Activated T-helper 2 cell treated with anti-CD3 and anti-CD28 coated beads, Interferon-gamma antibody, Interleukin-2, Interleukin-4, amounts not matched to agents 10 μg/mL and 5 μg/mL and 100 μg/mL, durations not matched to agents 14 hours and 24 hours and 36 hours (primary cell): ENCODE data around the gene AKR1A1. TPM values are rescaled to one million over a fixed set of nuclear protein-coding genes. Genes with fewer than 3 reads are reported as not detected.
"Not testable (repeated sequence)": the region's sequence is repeated elsewhere in the genome, so short reads cannot be mapped to it uniquely, and the experiment has no call there.

ENCODE experiments used
- DNase-seq: peaks from one replicate; pipeline ENCODE4 v3.0.0; 2021; ENCODE audit warnings: low spot score
- H3K27ac Mint-ChIP-seq: one replicate; pipeline ENCODE4 v1.8.0; 2021; ENCODE audit warnings: mixed read lengths
- H3K27me3 Mint-ChIP-seq: one replicate; pipeline ENCODE4 v1.8.0; 2021; ENCODE audit warnings: low read depth, mixed read lengths
- H3K36me3 Mint-ChIP-seq: one replicate; pipeline ENCODE4 v1.8.0; 2021; ENCODE audit warnings: low read depth, mixed read lengths
- H3K4me1 Mint-ChIP-seq: one replicate; pipeline ENCODE4 v1.8.0; 2021; ENCODE audit warnings: low read depth, mixed read lengths
- H3K4me3 Mint-ChIP-seq: one replicate; pipeline ENCODE4 v1.8.0; 2021; ENCODE audit warnings: low read depth, mild to moderate bottlenecking, moderate library complexity, mixed read lengths
- H3K9me3 Mint-ChIP-seq: one replicate; pipeline ENCODE4 v1.8.0; 2021; ENCODE audit warnings: mixed read lengths
- intact Hi-C: fragments of 100-400 bp; cut with micrococcal nuclease; formaldehyde crosslinking; loops from one replicate; pipeline ENCODE4 v1.15.1; 2023
- total RNA-seq: library from RNA; stranded (reverse); gene quantifications from 2 replicates; pipeline ENCODE4 v1.2.3, GENCODE V29; 2022

AKR1A1 gene
- total RNA-seq, 1 donor from 2014 or later, result 210 TPM

DNA sequence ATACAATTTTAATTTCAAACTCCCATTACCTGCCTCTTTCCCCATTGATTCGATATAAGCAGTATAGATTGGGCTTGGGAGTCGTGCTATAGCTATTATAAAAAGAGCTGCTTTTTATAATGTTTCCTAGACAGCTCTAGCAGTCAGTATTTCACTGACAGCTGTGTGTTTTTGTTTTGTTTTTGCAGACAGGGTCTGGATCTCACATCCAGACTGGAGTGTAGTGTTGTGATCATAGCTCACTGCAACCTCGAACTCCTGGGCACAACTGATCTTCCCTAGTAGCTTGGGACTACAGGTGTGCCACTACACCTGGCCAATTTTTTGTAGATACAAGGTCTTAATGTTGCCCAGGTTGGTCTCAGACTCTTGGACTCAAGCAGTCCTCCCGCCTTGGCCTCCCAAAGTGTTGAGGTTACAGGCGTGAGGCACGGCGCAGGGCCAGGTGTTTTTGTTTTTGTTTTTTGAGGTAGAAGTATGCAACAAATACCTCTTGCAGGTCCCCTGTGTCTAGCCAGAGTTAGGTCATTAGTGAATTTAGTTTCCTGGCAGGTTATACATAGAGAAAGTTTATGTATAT, 35.0 kb downstream of the AKR1A1 start:
- peak; percentile 9 for DNase-seq
- no peaks in the 10 kb centered on the region for H3K9me3 Mint-ChIP-seq
- H3K36me3 Mint-ChIP-seq, result peaks cover 22% of the 10 kb centered on the region
- intact Hi-C loops, result loop anchor here (5.0 to 10.0 kb wide), 5 partner anchors 33 to 781 kb away; partner anchors contain the start of genes AKR1A1, BTBD19, DYNLT4 and HECTD3
- H3K4me3 Mint-ChIP-seq, result peak overlapping the region; percentile 97
- peaks cover 24% of the 10 kb centered on the region for H3K4me1 Mint-ChIP-seq
- H3K27me3 Mint-ChIP-seq, result no peaks in the 10 kb centered on the region
- peak overlapping the region; percentile 98 for H3K27ac Mint-ChIP-seq

DNA sequence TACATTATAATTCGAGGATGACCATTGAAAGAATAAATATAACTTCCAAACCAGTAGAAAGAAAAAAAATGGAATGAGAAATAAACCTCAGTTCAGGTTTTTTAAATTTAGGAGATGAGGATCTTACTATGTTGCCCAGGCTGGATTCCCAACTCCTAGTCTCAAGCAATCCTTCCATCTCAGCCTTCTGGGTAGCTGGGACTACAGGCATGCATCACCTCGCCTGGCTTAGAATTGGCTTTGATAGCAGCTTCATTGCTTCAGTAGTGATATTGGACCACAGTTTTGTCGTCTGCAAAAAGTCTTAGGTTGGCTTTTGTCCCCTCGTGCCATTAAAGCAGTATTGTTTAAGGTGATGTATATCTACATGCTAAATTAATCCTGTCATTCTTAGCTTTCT, 36.1 kb downstream of the AKR1A1 start:
- Mint-ChIP-seq H3K4me1 (peaks cover 27% of the 10 kb centered on the region), H3K27ac (peak overlapping the region; percentile 98), H3K36me3 (peaks cover 34% of the 10 kb centered on the region), H3K4me3 (peak overlapping the region; percentile 97), H3K9me3 (no peaks in the 10 kb centered on the region), H3K27me3 (no peaks in the 10 kb centered on the region)
- DNase-seq, result no peak
- intact Hi-C loops, result loop anchor here (5.0 to 10.0 kb wide), 5 partner anchors 34 to 782 kb away; partner anchors contain the start of genes AKR1A1, BTBD19, DYNLT4 and HECTD3

DNA sequence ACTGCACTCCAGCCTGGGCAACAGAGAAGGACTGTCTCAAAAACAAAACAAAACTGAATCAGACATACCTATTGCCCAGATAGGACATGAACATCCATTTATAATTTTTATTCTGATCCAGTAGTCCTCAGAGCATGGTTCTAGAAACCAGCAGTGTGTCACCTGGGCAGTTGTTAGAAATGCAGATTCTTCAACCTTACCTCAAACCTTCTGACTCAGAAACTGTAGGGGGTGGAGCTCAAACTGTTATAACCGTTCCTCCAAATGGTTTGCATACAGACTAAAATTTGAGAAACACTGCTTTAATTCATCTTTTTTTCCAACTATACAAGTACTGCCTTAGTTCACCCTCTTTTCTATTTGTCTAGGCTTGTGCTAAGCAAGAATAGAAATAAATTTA, 39.2 kb downstream of the AKR1A1 start:
- H3K36me3 Mint-ChIP-seq, result peaks cover 53% of the 10 kb centered on the region

DNA sequence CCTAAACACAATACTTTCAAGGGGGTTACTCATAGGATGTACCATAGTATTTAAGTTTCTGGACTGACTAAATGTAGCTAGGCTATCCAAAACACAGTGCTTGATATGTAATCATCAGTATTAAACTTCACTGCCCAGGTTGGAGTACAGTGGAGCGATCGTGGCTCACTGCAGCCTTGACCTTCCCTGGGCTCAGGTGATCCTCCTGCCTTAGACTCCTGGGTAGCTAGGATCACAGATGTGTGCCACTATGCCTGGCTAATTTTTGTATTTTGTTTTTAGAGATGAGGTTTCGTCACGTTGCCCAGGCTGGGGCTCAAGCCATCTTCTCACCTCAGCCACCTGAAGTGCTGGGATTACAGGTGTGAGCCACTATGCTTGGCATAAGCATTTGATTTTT, 43.8 kb downstream of the AKR1A1 start:
- intact Hi-C loops, result no loop called here
- no peak for DNase-seq
- no peaks in the 10 kb centered on the region for H3K9me3 Mint-ChIP-seq
- H3K4me3 Mint-ChIP-seq, result no peak overlapping the region
- H3K27ac Mint-ChIP-seq, result no peak overlapping the region
- no peaks in the 10 kb centered on the region for H3K27me3 Mint-ChIP-seq
- H3K36me3 Mint-ChIP-seq, result peaks cover 58% of the 10 kb centered on the region
- peaks cover 16% of the 10 kb centered on the region for H3K4me1 Mint-ChIP-seq

More for the DNA sequence above, 39.2 kb downstream of the AKR1A1 start:
- Mint-ChIP-seq H3K27me3 (no peaks in the 10 kb centered on the region), H3K4me1 (peaks cover 24% of the 10 kb centered on the region), H3K27ac (no peak overlapping the region), H3K9me3 (no peaks in the 10 kb centered on the region), H3K4me3 (no peak overlapping the region)
- intact Hi-C loops, result loop anchor here (5.0 to 10.0 kb wide), 5 partner anchors 38 to 785 kb away; partner anchors contain the start of genes AKR1A1, BTBD19, DYNLT4 and HECTD3
- DNase-seq, result no peak

DNA sequence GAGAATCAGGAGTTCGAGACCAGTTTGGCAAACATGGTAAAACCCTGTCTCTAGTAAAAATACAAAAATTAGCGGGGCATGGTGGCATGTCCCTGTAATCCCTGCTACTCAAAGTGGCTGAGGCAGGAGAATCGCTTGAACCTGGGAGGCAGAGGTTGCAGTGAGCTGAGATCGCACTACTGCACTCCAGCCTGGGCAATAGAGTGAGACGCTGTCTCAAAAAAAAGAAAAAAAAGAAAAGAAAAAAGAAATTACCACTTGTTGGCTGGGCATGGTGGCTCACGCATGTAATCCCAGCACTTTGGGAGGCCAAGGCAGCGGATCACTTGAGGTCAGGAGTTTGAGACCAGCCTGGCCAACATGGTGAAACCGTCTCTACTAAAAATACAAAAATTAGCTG, 46.1 kb downstream of the AKR1A1 start:
- H3K27ac Mint-ChIP-seq, H3K27me3 Mint-ChIP-seq, DNase-seq, H3K4me3 Mint-ChIP-seq, H3K9me3 Mint-ChIP-seq, intact Hi-C loops: not testable (repeated sequence)
- Mint-ChIP-seq H3K4me1 (peaks cover 26% of the 10 kb centered on the region), H3K36me3 (peaks cover 64% of the 10 kb centered on the region)

DNA sequence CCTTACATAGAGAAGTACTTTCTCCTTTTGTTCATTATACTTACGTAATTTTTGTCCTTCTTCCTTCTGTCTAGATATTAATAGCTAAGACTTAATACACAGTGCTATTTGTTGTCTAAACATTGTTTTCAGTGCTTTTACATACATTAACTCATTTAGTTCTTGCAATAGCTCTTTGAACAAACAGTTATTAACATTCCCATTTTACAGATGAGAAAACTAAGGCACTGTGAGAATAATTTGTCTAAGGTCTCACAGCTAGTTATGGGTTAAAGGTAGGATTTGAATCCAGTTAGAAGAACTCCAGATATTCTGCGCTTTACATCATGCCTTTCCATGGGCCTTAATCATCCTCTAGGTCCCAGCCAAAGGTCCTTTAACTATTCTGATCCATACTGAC, 53.6 kb downstream of the AKR1A1 start:
- intact Hi-C loops, result no loop called here
- no peak for DNase-seq
- H3K4me1 Mint-ChIP-seq, result peaks cover 26% of the 10 kb centered on the region
- H3K36me3 Mint-ChIP-seq, result peaks cover 73% of the 10 kb centered on the region
- H3K9me3 Mint-ChIP-seq, result no peaks in the 10 kb centered on the region
- H3K27ac Mint-ChIP-seq, result no peak overlapping the region
- no peaks in the 10 kb centered on the region for H3K27me3 Mint-ChIP-seq
- H3K4me3 Mint-ChIP-seq, result no peak overlapping the region

DNA sequence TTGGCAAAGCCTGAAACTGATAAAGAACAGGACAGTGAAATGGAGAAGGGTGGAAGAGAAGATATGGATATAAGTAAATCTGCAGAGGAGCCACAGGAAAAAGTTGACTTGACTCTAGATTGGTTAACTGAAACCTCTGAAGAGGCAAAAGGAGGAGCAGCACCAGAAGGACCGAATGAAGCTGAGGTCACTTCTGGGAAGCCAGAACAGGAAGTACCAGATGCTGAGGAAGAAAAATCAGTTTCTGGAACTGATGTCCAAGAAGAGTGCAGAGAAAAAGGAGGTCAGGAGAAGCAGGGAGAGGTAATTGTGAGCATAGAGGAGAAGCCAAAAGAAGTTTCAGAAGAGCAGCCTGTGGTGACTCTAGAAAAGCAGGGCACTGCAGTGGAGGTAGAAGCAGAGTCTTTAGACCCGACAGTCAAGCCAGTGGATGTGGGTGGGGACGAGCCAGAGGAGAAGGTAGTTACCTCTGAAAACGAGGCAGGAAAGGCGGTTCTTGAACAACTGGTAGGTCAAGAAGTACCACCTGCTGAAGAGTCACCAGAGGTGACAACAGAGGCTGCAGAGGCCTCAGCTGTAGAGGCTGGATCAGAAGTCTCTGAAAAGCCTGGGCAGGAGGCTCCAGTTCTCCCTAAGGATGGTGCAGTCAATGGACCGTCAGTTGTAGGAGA, 56.9 kb downstream of the AKR1A1 start:
- Mint-ChIP-seq H3K4me3 (no peak overlapping the region), H3K36me3 (peaks cover 63% of the 10 kb centered on the region), H3K9me3 (no peaks in the 10 kb centered on the region), H3K27me3 (no peaks in the 10 kb centered on the region), H3K27ac (peak overlapping the region; percentile 59), H3K4me1 (peaks cover 12% of the 10 kb centered on the region)
- DNase-seq, result no peak
- intact Hi-C loops, result no loop called here

DNA sequence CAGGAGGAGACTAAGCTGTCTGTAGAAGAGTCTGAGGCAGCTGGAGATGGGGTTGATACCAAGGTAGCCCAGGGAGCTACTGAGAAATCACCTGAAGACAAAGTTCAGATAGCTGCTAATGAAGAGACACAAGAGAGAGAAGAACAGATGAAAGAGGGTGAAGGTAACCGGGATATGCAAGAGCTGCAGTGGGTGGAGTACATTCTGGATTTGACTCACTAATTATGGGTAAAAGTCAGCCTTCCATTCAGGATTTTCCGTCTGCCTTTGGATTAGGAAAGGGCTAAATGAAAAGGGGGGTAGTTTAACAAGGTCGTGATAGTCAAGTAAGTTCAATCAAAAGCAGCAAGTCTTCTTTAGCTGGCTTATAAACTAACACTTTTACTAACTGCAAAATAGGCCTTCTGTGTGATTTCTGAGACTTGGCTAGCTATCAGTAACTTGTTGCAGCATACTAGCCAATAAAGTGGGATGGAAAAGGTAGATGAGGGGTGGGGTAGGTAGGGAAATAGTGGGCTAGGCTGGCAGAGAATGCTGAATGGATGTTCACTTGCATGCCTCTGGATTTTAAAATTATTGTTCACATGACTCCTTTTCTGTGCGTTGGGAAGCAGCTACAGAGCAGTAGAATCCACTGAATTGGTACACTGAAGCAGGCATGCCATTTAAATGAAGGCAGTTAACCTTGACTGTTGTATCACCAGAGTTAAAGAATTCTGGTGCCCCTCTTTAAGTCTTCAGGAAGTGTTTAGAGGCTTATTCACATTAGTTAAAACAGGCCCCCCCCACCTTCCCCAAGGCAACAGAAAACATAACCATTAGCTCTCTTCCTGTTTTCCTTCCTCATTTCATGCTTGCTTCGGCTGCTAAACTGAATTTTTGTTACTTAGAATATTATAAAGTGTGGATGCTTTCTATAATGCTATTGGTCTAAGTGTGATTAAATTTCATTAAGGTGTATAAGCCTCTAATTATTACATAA, 57.8 kb downstream of the AKR1A1 start:
- H3K27me3 Mint-ChIP-seq, result no peaks in the 10 kb centered on the region
- H3K9me3 Mint-ChIP-seq, result no peaks in the 10 kb centered on the region
- no peak overlapping the region for H3K4me3 Mint-ChIP-seq
- H3K27ac Mint-ChIP-seq, result peak overlapping the region; percentile 10
- peaks cover 12% of the 10 kb centered on the region for H3K4me1 Mint-ChIP-seq
- peaks cover 63% of the 10 kb centered on the region for H3K36me3 Mint-ChIP-seq
- no peak for DNase-seq
- intact Hi-C loops, result no loop called here

DNA sequence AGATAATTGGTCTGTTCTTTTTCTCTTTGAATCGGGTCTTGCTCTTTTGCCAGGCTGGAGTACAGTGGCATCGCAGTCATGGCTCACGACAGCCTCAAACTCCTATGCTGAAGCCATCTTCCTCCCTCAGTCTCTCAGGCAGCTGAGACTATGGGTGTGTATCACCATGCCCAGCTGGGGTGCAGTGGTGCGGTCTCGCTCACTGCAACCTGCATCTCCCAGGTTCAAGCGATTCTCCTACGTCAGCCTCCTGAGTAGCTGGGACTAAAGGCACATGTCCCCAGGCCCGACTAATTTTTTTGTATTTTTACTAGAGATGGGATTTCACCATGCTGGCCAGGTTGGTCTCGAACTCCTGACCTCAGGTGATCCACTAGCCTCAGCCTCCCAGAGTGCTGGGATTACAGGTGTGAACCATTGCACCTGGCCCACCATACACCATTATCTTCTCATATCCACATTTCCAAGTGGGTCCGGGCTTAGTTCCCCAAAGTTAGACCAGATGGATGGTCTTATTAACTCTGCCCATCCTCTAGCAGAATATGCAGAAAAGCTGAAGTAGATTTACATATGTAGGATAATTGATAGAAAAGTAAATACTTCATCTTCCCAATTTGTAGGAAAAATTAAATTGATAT, 60.1 kb downstream of the AKR1A1 start:
- no peak overlapping the region for H3K4me3 Mint-ChIP-seq
- H3K36me3 Mint-ChIP-seq, result peaks cover 69% of the 10 kb centered on the region
- H3K27ac Mint-ChIP-seq, result no peak overlapping the region
- DNase-seq, result no peak
- peaks cover 10% of the 10 kb centered on the region for H3K4me1 Mint-ChIP-seq
- intact Hi-C loops, result no loop called here
- H3K27me3 Mint-ChIP-seq, result no peaks in the 10 kb centered on the region
- H3K9me3 Mint-ChIP-seq, result no peaks in the 10 kb centered on the region

DNA sequence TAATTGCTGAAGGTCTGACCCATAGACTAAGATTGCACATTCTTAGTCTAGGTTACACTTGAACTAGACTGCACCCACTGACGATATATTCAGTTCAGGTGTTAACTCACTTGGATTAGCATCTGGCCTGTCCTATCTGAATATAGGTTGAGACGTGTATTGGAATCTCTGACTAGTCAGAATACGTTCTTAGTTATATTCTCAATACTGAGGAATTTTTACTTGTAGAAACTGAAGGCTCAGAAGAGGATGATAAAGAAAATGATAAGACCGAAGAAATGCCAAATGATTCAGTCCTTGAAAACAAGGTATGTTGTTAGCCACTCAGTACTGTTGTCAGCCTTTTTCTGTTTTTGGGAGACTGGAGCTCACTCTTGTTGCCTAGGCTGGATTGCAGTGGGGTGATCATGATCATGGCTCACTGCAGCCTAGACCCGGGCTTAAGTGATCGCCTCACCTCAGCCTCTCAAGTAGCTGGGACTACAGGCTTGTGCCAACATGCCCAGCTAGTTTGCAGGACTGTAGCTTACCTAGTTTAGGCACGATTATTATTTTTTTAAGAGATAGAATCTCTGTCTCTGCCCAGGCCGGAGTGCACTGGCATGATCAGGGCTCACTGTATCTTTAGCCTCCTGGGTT, 62.4 kb downstream of the AKR1A1 start:
- no peak overlapping the region for H3K27ac Mint-ChIP-seq
- peaks cover 72% of the 10 kb centered on the region for H3K36me3 Mint-ChIP-seq
- H3K4me3 Mint-ChIP-seq, result no peak overlapping the region
- DNase-seq, result no peak
- H3K27me3 Mint-ChIP-seq, result no peaks in the 10 kb centered on the region
- intact Hi-C loops, result no loop called here
- peaks cover 3% of the 10 kb centered on the region for H3K4me1 Mint-ChIP-seq
- no peaks in the 10 kb centered on the region for H3K9me3 Mint-ChIP-seq

DNA sequence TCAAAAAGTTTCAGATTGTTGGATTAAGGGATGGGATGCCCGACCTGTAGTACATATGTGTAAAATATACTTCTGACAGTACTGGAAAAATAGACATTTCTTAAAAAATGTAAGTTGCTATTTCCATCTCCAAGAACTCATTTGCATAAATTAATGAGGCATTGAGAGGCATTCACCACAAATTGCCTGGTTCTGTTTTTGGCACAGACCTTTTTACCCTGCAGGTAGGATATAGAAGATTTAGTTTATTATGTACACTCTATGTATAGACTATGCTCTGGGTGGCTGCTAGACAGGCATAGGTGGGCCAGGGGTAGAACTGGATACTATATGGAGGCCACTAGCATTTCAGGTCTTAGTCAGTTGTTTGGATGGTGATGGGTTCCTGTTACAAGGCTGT, 65.3 kb downstream of the AKR1A1 start:
- intact Hi-C loops, result no loop called here
- peaks cover 66% of the 10 kb centered on the region for H3K36me3 Mint-ChIP-seq
- DNase-seq, result no peak
- H3K27ac Mint-ChIP-seq, result no peak overlapping the region
- no peaks in the 10 kb centered on the region for H3K27me3 Mint-ChIP-seq
- H3K4me1 Mint-ChIP-seq, result no peaks in the 10 kb centered on the region
- H3K4me3 Mint-ChIP-seq, result no peak overlapping the region
- H3K9me3 Mint-ChIP-seq, result no peaks in the 10 kb centered on the region

DNA sequence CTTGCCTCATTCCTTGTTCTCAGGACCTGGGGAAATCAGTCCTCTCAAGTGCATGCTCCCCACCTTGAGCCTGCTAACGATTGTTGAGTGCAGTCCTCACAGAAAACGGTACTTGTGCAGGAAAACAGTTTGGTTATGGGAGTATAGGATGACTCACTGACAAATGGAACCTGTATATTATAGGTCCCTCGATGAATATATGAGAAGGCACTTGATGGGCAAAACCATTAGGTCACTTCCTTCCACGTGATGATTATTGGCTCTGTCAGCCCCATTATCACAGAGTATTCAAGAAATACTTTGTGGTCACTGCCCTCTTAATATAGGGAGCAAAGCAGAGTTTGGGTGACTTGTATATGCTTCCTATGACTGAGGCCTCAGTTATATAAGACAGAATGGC, 67.0 kb downstream of the AKR1A1 start:
- no peak for DNase-seq
- Mint-ChIP-seq H3K4me3 (no peak overlapping the region), H3K27ac (no peak overlapping the region), H3K9me3 (no peaks in the 10 kb centered on the region), H3K36me3 (peaks cover 60% of the 10 kb centered on the region), H3K27me3 (no peaks in the 10 kb centered on the region), H3K4me1 (no peaks in the 10 kb centered on the region)
- intact Hi-C loops, result no loop called here
